IMR-90 (cell line): ENCODE measurements around the gene KCTD16. TPM values are rescaled to one million over a fixed set of nuclear protein-coding genes. Genes with fewer than 3 reads are reported as not detected.

Experiments used
- ATAC-seq: fragments of 200-7000 bp; cut with Tn5 transposase; 2 replicates; pipeline ENCODE4 v1.9.1; 2020; ENCODE audit warnings: low read depth, mild to moderate bottlenecking, moderate library complexity
- BruUV-seq: library from RNA; stranded (reverse); fragments of 400-500 nt; replicated peaks from 2 replicates; lab custom pipeline; 2021; lab: Mats Ljungman, UMichigan
- CTCF ChIA-PET: fragments of 300-600 bp; formaldehyde crosslinking; extraction: SDS; loops from one replicate; lab custom pipeline; 2021; ENCODE audit warnings: antibody characterized with exemption; lab: Yijun Ruan, JAX
- POLR2A ChIA-PET: fragments of 300-600 bp; sonication (Branson Sonifier 250); formaldehyde crosslinking; loops from one replicate; lab custom pipeline; 2022; ENCODE audit warnings: antibody characterized with exemption; ENCODE audit not compliant: unreplicated experiment; lab: Charles Lee
- DNase-seq: peaks from one replicate; pipeline ENCODE4 v3.0.0; 2013
- H2AFZ ChIP-seq: replicated peaks from 2 replicates; pipeline ENCODE3; 2013; ENCODE audit warnings: low read length, mild to moderate bottlenecking; ENCODE audit not compliant: poor library complexity
- H2AK5ac ChIP-seq: 2 replicates; pipeline ENCODE4 v1.6.1; 2013; ENCODE audit warnings: low read depth, low read length, inconsistent platforms
- H2AK9ac ChIP-seq: replicated peaks from 2 replicates; pipeline ENCODE3; 2013; ENCODE audit warnings: mild to moderate bottlenecking, low read depth, low read length, moderate library complexity; ENCODE audit not compliant: poor library complexity
- H2BK120ac ChIP-seq: 2 replicates; pipeline ENCODE4 v1.6.1; 2013; ENCODE audit warnings: low read depth, low read length, inconsistent platforms
- H2BK15ac ChIP-seq: 3 replicates; pipeline ENCODE4 v1.6.1; 2013; ENCODE audit warnings: low read depth, low read length, inconsistent platforms
- H2BK20ac ChIP-seq: 2 replicates; pipeline ENCODE4 v1.6.1; 2013; ENCODE audit warnings: low read depth, mild to moderate bottlenecking, inconsistent platforms, low read length, moderate library complexity
- H2BK5ac ChIP-seq: 2 replicates; pipeline ENCODE4 v1.6.1; 2013; ENCODE audit warnings: mild to moderate bottlenecking, low read depth, low read length, inconsistent platforms; ENCODE audit not compliant: poor library complexity, severe bottlenecking
- H3K14ac ChIP-seq: replicated peaks from 2 replicates; pipeline ENCODE4 v1.6.1; 2013; ENCODE audit warnings: low read depth, low read length, inconsistent platforms
- H3K18ac ChIP-seq: 2 replicates; pipeline ENCODE4 v1.6.1; 2013; ENCODE audit warnings: low read depth, low read length, control low read depth
- H3K23ac ChIP-seq: 2 replicates; pipeline ENCODE4 v1.6.1; 2013; ENCODE audit warnings: low read depth, low read length, inconsistent platforms
- H3K27ac ChIP-seq: 2 replicates; pipeline ENCODE4 v1.5.1; 2013; ENCODE audit warnings: mild to moderate bottlenecking, control low read depth, low read length; ENCODE audit not compliant: insufficient read depth
- H3K27me3 ChIP-seq: 2 replicates; pipeline ENCODE4 v1.6.1; 2013; ENCODE audit warnings: low read length; ENCODE audit not compliant: control insufficient read depth, insufficient read depth
- H3K36me3 ChIP-seq: 2 replicates; pipeline ENCODE4 v1.6.1; 2013; ENCODE audit warnings: low read length, mixed read lengths; ENCODE audit not compliant: control insufficient read depth, insufficient read depth
- H3K4ac ChIP-seq: 2 replicates; pipeline ENCODE4 v1.6.1; 2013; ENCODE audit warnings: low read depth, low read length, inconsistent platforms
- H3K4me1 ChIP-seq: 2 replicates; pipeline ENCODE4 v1.6.1; 2013; ENCODE audit warnings: low read length, mixed read lengths; ENCODE audit not compliant: control insufficient read depth, insufficient read depth
- H3K4me2 ChIP-seq: 2 replicates; pipeline ENCODE4 v1.6.1; 2013; ENCODE audit warnings: low read depth, mild to moderate bottlenecking, control low read depth, low read length, moderate library complexity
- H3K4me3 ChIP-seq: 2 replicates; pipeline ENCODE4 v1.5.1; 2013; ENCODE audit warnings: low read depth, mild to moderate bottlenecking, control low read depth, low read length, moderate library complexity; ENCODE audit not compliant: insufficient read depth
- H3K56ac ChIP-seq: 2 replicates; pipeline ENCODE4 v1.6.1; 2013; ENCODE audit warnings: low read length, inconsistent platforms; ENCODE audit not compliant: insufficient read depth; ENCODE audit errors: extremely low read depth
- H3K79me1 ChIP-seq, 2 experiments: 2 replicates each; pipeline ENCODE4 v1.6.1; 2013; ENCODE audit warnings: low read length in 2 of 2, inconsistent platforms in 1 of 2, low read depth in 1 of 2
- H3K9ac ChIP-seq: 2 replicates; pipeline ENCODE4 v1.6.1; 2013; ENCODE audit warnings: low read depth, low read length, control low read depth
- H3K9me1 ChIP-seq: 2 replicates; pipeline ENCODE4 v1.6.1; 2013; ENCODE audit warnings: low read length, inconsistent platforms; ENCODE audit not compliant: insufficient read depth
- H3K9me3 ChIP-seq: 2 replicates; pipeline ENCODE4 v1.6.1; 2013; ENCODE audit warnings: low read length; ENCODE audit not compliant: control insufficient read depth, insufficient read depth
- H4K20me1 ChIP-seq: 2 replicates; pipeline ENCODE4 v1.6.1; 2013; ENCODE audit warnings: low read length, inconsistent platforms; ENCODE audit not compliant: insufficient read depth
- H4K5ac ChIP-seq: 2 replicates; pipeline ENCODE4 v1.6.1; 2013; ENCODE audit warnings: mild to moderate bottlenecking, low read depth, low read length, control low read depth
- H4K8ac ChIP-seq, 2 experiments: 2 replicates each; pipeline ENCODE4 v1.6.1; 2013; ENCODE audit warnings: low read depth in 2 of 2, low read length in 2 of 2, control low read depth in 1 of 2, inconsistent platforms in 1 of 2
- H4K91ac ChIP-seq: 2 replicates; pipeline ENCODE4 v1.6.1; 2013; ENCODE audit warnings: low read depth, low read length, inconsistent platforms; ENCODE audit not compliant: insufficient read depth
- BHLHE40 ChIP-seq: fragments of 150-350 bp; IDR thresholded peaks from 2 replicates; pipeline ENCODE4 v1.6.1; 2016; ENCODE audit warnings: mild to moderate bottlenecking, low read depth, low read length
- MAFK ChIP-seq: IDR thresholded peaks from 2 replicates; pipeline ENCODE4 v1.6.1; 2012; ENCODE audit warnings: low read depth, low read length, improper control_type of control experiment
- WGBS, 2 experiments: methylation state at CpG; one replicate each; pipeline versions ENCODE4 v1.1.5 to v1.1.7; 2013; ENCODE audit warnings: missing lambda C conversion rate in 2 of 2; ENCODE audit not compliant: insufficient read length in 1 of 2; ENCODE audit errors: extremely low coverage in 2 of 2; 5-methylcytosine and 5-hydroxymethylcytosine counted together
- dilution Hi-C: fragments of 300-500 bp; cut with HindIII; formaldehyde crosslinking; loops from one replicate; pipeline ENCODE4 v1.14.3; 2018; ENCODE audit warnings: low sequenced_read_pairs; ENCODE audit not compliant: unreplicated experiment
- in situ Hi-C: fragments of 300-500 bp; cut with MboI; formaldehyde crosslinking; loops from 3 replicates; pipeline ENCODE4 v1.14.3; 2019; ENCODE audit warnings: low sequenced_read_pairs, inconsistent platforms, mixed read lengths
- intact Hi-C: fragments of 100-400 bp; cut with micrococcal nuclease; formaldehyde crosslinking; loops from 2 replicates; pipeline ENCODE4 v1.10.0; 2022
- polyA plus RNA-seq, 3 experiments: library from polyadenylated mRNA; depleted of rRNA; stranded (reverse); fragments of >200 nt; gene quantifications; 2 replicates each; pipeline ENCODE4 v1.2.3, GENCODE V29; 2012; ENCODE audit warnings: low replicate concordance in 1 of 3
- total RNA-seq: library from RNA; depleted of rRNA; stranded (reverse); fragments of >200 nt; gene quantifications from 2 replicates; pipeline ENCODE4 v1.2.3, GENCODE V29; 2012

The KCTD16 gene
- total and polyA plus RNA-seq, 2 of the 4 experiments (the other 2 are of a cell fraction) = 0.43 to 1.1 TPM

- Histone ChIP-seq H3K23ac (no peak overlapping the region), H2BK5ac (no peak overlapping the region), H2AK5ac (no peak overlapping the region), H3K9ac (no peak overlapping the region), H3K27ac (no peak overlapping the region), H2AFZ (no peak overlapping the region), H4K91ac (no peak overlapping the region), H3K79me1 (no peaks in the 10 kb centered on the region), H3K9me1 (no peaks in the 10 kb centered on the region), H2BK15ac (no peak overlapping the region), H2BK20ac (no peak overlapping the region), H3K18ac (no peak overlapping the region), H3K4me2 (no peak overlapping the region), H3K56ac (no peak overlapping the region), H2AK9ac (no peak overlapping the region), H4K20me1 (no peaks in the 10 kb centered on the region), H4K8ac (no peak overlapping the region), H4K5ac (no peak overlapping the region), H3K4ac (no peak overlapping the region), H2BK120ac (no peak overlapping the region), H3K14ac (no peak overlapping the region), H3K27me3 (no peaks in the 10 kb centered on the region), H3K4me1 (peaks cover 2% of the 10 kb centered on the region; the same call in 1 of the 2 replicates), H3K4me3 (no peak overlapping the region), H3K36me3 (no peaks in the 10 kb centered on the region), H3K9me3 (no peaks in the 10 kb centered on the region; the same call in 1 of the 2 replicates)
- in situ Hi-C loops (no loop called here), dilution Hi-C loops (no loop called here), intact Hi-C loops (no loop called here)
- no TSS peak for BruUV-seq
- ChIA-PET POLR2A (no interaction called here), CTCF (no interaction called here)
- no CpG with 5 or more reads among the region's 2 CpGs for WGBS, 2 experiments
- DNase-seq (no peak), ATAC-seq (no peak)
- TF ChIP-seq MAFK (peak; percentile 58), BHLHE40 (no peak)
Measured at GRCh38 chr5:144485540-144485939, 314.9 kb downstream of the KCTD16 start.
